C4-2B (cell line): ENCODE results near the gene CORO1C.

Source experiments
- H3K27ac ChIP-seq: fragments of 450-650 bp; 2 replicates; pipeline ENCODE4 v1.5.1; 2017
- CTCF ChIP-seq: fragments of 450-650 bp; conservative IDR thresholded peaks from 2 replicates; pipeline ENCODE4 v1.5.1; 2017; ENCODE audit warnings: mild to moderate bottlenecking
- ZFX ChIP-seq: fragments of 450-650 bp; IDR thresholded peaks from 2 replicates; pipeline ENCODE4 v1.6.1; 2017

Gene CORO1C

GRCh38 chr12:108641446-108642268 is 89.7 kb downstream of the CORO1C start:
- H3K27ac ChIP-seq = no peak overlapping the region
- TF ChIP-seq CTCF (no peak), ZFX (no peak)

GRCh38 chr12:108640802-108641445 is 90.4 kb downstream of the CORO1C start:
- no peak for TF ChIP-seq CTCF
- TF ChIP-seq ZFX = no peak

GRCh38 chr12:108638997-108639822 is 92.1 kb downstream of the CORO1C start:
- TF ChIP-seq ZFX (no peak), CTCF (no peak)
- H3K27ac ChIP-seq = no peak overlapping the region

More at GRCh38 chr12:108640802-108641445, 90.4 kb downstream of the CORO1C start:
- no peak overlapping the region for H3K27ac ChIP-seq

GRCh38 chr12:108638141-108638827 is 93.0 kb downstream of the CORO1C start:
- H3K27ac ChIP-seq = no peak overlapping the region
- TF ChIP-seq CTCF = no peak
- no peak for TF ChIP-seq ZFX

- H3K27ac ChIP-seq = no peak overlapping the region
- TF ChIP-seq CTCF (no peak), ZFX (no peak)
Observed at GRCh38 chr12:108637222-108637971, 93.9 kb downstream of the CORO1C start.

- H3K27ac ChIP-seq = no peak overlapping the region
- TF ChIP-seq ZFX = no peak
- TF ChIP-seq CTCF = no peak
Observed at GRCh38 chr12:108635997-108636808, 95.1 kb downstream of the CORO1C start.
